GM21528 (cell line): ENCODE data around the gene CWC25.

Experiments used
- ATAC-seq: cut with Tn5 transposase; IDR thresholded peaks from one replicate; pipeline ENCODE4 v1.9.1; 2021; ENCODE audit warnings: mild to moderate bottlenecking, moderate library complexity; ENCODE audit not compliant: unreplicated experiment, low FRiP score

CWC25 gene

DNA sequence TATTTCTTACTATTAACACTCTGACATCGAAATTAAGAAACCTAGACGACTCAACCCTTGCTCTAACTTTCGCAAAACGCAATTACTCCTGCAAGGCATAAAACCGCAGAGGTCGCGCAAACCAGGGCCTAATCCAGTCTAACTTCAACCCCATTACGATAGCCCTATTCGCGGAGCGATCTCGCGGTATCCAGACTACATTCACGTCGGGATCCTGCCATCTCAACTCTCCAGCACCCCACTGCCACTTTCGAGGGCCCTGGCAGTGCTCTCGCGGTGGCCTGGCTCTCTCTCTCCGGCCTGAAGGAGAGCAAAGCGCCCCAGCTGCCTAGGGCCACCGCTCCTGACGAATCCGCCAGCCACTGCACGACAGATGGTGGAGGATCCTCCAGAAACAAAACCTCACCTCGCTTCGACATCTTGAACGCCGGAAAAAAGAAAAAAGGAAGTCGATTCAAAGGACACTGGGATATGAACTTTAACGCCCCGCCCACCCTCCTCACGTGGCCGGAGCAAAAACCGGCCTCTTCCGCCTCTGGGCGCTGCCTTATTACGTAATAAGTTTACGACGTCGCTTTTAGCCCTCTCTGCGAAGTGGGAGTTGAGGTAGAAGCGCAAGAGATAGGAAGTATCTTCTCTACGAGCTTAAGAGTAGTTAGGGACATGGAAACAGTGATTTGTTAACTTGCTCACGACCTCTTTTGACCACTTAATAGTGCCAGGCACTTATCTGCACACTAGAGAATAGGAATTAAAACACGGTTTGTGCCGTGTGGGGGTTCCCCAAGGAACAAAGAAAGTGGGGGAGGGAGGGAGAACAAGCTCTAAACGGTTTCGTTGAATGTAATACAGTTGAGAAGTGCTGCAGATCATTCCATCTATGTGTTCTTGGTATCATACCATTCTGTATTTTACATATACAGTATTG is 28.4 kb upstream of the CWC25 start, which contains the start of gene RPL23:
RPL23 (minus strand) TSS at position 430 of the 928 bp plus-strand sequence; CDS start at position 419, 11 bp downstream.
- peak; percentile 76 for ATAC-seq

GRCh38 chr17:38852771-38853291 is 27.7 kb upstream of the CWC25 start:
- ATAC-seq, result no peak

- ATAC-seq, result no peak
These were observed 26.3 kb upstream of the CWC25 start for GRCh38 chr17:38851434-38851833.

DNA sequence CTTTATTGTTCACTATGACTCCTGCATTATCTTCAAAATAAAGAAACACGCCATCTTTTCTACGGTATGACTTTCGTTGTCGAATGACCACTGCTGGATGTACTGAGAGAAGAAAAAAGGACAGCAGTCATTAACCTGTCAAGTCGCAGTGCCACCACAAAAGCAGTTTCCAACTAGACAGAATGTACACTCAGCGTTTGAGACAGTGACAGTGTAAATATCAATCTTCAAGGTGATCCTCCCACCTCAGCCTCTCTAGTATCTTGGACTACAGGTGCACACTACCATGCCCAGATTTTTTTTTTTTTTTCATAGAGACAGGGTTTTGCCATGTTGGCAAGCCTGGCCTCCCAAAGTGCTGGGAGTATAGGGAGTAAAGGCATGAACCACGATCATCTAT is 25.3 kb upstream of the CWC25 start:
- ATAC-seq, result no peak

- ATAC-seq, result no peak
These were observed 24.0 kb upstream of the CWC25 start for GRCh38 chr17:38848939-38849605.

DNA sequence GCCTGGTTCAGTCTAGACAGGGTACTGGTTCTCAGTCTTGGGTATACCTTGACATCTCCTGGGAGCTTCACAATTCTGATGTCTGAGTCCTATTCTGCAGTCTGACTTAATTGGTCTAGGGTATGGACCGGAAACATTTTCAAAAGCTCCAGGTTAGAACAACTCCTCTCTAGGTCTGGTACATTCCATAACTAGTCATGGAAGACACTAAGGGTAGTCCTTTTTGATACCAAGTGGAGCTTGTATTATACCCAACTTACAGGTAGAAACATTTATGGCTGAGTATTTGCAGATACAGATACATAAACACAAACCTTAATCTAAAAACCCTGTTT is 23.4 kb upstream of the CWC25 start:
- no peak for ATAC-seq

DNA sequence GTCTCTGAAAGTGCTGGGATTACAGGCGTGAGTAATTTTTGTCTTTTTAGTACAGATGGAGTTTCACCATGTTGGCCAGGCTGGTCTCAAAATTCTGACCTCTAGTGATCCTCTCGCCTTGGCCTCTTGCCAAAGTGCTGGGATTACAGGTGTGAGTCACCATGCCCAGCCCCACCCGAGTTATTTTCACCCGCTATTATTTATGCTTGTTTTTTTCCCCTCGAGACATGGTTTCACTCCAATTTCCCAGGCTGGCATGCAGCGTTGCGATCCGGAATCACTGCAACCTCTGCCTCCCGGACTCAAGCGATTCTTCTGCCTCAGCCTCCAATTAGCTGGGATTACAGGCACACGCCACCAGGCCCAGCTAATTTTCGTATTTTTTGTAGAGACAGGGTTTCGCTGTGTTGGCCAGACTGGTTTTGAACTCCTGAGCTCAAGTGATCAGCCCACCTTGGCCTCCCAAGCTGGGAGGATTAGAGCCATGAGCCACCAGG is 19.2 kb upstream of the CWC25 start:
- no peak for ATAC-seq

DNA sequence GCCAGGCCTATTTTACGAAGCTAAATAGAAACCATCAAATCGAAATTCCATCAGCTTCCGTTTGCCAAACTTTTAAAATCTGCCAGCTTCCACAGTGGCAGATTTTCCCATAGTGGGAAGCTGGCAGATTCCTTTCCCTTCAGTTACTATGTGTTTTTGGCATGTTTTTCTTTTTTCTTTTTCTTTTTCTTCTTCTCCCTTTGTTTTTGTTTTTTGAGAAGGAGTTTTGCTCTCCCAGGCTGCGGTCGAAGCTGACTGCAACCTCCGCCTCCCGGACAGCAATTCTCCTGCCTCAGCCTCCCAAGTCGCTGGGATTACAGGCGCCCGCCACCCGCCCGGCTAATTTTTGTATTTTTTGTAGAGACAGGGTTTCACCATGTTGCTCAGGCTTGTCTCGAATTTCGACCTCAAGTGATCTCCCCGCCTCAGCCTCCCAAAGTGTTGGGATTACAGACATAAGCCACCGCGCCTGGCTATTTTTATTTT is 684 bp upstream of the CWC25 start:
- ATAC-seq, result no peak

DNA sequence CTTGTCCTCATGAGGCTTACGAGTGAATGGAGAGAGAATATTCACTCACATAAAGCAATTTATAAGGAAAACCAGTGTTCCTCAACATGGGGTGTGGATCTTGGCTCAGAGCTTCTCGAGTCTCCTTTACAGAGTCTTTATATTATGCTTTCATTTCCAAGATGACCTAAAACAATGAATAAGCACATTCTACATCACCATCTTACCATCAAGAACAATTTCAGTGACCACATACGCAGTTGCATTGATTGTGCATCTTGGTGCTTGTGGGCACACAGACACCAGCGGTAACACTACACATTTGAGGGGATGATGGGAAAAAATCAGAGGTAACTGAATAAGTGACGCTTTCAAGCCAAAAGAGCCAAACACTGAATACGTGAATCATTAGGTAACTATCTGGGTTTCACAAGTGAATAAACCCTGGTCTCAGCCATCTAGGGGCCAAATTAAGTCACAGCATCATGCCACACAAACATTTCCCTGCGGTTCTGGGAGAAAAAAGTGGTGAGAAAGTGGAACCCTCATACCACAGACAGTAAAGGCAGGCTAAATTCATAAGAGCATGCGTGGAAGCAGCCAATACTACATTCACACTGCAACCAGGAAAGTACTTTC is 9.4 kb downstream of the CWC25 start:
- no peak for ATAC-seq

GRCh38 chr17:38809828-38810227 is 15.3 kb downstream of the CWC25 start:
- no peak for ATAC-seq

- no peak for ATAC-seq
These were observed 24.8 kb downstream of the CWC25 start for GRCh38 chr17:38800237-38800760.

- peak; percentile 68 for ATAC-seq
These were observed 25.5 kb downstream of the CWC25 start, which contains the start of gene PIP4K2B for GRCh38 chr17:38799501-38800236. Gene PIP4K2B (minus strand): TSS chr17:38799556. CDS start chr17:38799424, 132 bp downstream.

- peak; percentile 19 for ATAC-seq
These were observed 26.3 kb downstream of the CWC25 start for GRCh38 chr17:38798614-38799500.

- no peak for ATAC-seq
These were observed 27.3 kb downstream of the CWC25 start for GRCh38 chr17:38797828-38798227.

- no peak for ATAC-seq
These were observed 28.0 kb downstream of the CWC25 start for GRCh38 chr17:38797158-38797490.

GRCh38 chr17:38796451-38797157 is 28.5 kb downstream of the CWC25 start:
- no peak for ATAC-seq

GRCh38 chr17:38794221-38794620 is 30.9 kb downstream of the CWC25 start:
- ATAC-seq, result no peak

DNA sequence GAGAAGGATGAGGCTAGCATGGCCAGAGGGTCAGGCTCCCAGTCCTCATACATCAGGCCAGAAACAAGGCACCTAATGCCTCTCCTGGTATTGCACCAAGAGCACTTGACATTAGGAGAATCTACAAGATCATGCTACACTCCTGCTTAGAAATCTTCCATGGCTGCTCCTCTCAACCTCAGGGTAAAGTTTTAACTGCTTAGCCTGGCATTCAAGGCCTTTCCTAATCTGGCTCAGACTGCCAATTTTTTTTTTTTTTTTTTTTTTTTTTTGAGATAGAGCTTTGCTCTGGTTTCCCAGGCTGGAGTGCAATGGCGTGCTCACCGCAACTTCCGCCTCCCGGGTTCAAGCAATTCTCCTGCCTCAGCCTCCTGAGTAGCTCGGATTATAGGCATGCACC is 34.0 kb downstream of the CWC25 start:
- no peak for ATAC-seq
